ENCODE measurements around the gene TSPAN9.

- TF ChIP-seq POLR2A (IDR thresholded peaks at IDR 0.05; ENCODE audit: low read depth) (no peak), CTCF (IDR thresholded peaks at IDR 0.05) (no peak)
These were observed 186.1 kb downstream of the TSPAN9 start for GRCh38 chr12:3263282-3263681.
